ENCODE results near the gene SSC4D. TPM values are rescaled to one million over a fixed set of nuclear protein-coding genes. Genes with fewer than 3 reads are reported as not detected.
"Not testable (repeated sequence)": the region's sequence is repeated elsewhere in the genome, so short reads cannot be mapped to it uniquely, and the experiment has no call there.

The SSC4D gene
- polyA plus RNA-seq, 1 donor: 0.85 TPM

GRCh38 chr7:76383089-76383944, 26.2 kb downstream of the SSC4D start:
- DNase-seq: no peak

GRCh38 chr7:76381814-76382213, 27.7 kb downstream of the SSC4D start:
- no peak for DNase-seq

GRCh38 chr7:76380623-76380966, 28.9 kb downstream of the SSC4D start:
- DNase-seq: no peak

GRCh38 chr7:76377186-76377918, 32.1 kb downstream of the SSC4D start:
- DNase-seq: no peak

- DNase-seq: no peak
Observed at GRCh38 chr7:76375251-76375650, 34.2 kb downstream of the SSC4D start.

GRCh38 chr7:76372984-76373833, 36.3 kb downstream of the SSC4D start:
- DNase-seq: no peak

GRCh38 chr7:76371396-76371795, 38.1 kb downstream of the SSC4D start:
- DNase-seq: no peak

GRCh38 chr7:76369018-76369417, 40.5 kb downstream of the SSC4D start:
- no peak for DNase-seq

- no peak for DNase-seq
Observed at GRCh38 chr7:76368190-76368589, 41.3 kb downstream of the SSC4D start.

- DNase-seq: peak; percentile 41
Observed at GRCh38 chr7:76364198-76364584, 45.3 kb downstream of the SSC4D start.

- not testable (repeated sequence) for DNase-seq
Observed at GRCh38 chr7:76363754-76364153, 45.7 kb downstream of the SSC4D start.

- DNase-seq: no peak
Observed at GRCh38 chr7:76359978-76360638, 49.4 kb downstream of the SSC4D start.

- peak; percentile 98 for DNase-seq
Observed at GRCh38 chr7:76359111-76359977, 50.2 kb downstream of the SSC4D start.

- DNase-seq: peak; percentile 92
Observed at GRCh38 chr7:76358481-76359110, 50.9 kb downstream of the SSC4D start, which contains the start of gene YWHAG. Gene YWHAG (minus strand): TSS chr7:76358991. CDS start chr7:76358808, 183 bp downstream.

- DNase-seq: peak; percentile 73
Observed at GRCh38 chr7:76358011-76358480, 51.5 kb downstream of the SSC4D start.

GRCh38 chr7:76357475-76358010, 52.0 kb downstream of the SSC4D start:
- no peak for DNase-seq

GRCh38 chr7:76356823-76357222, 52.7 kb downstream of the SSC4D start:
- no peak for DNase-seq

- no peak for DNase-seq
Observed at GRCh38 chr7:76356115-76356514, 53.4 kb downstream of the SSC4D start.

GRCh38 chr7:76354981-76355730, 54.3 kb downstream of the SSC4D start:
- DNase-seq: no peak

- DNase-seq: no peak
Observed at GRCh38 chr7:76354516-76354915, 55.0 kb downstream of the SSC4D start.
